Measurements from ENCODE around the gene PARL. TPM values are rescaled to one million over a fixed set of nuclear protein-coding genes. Genes with fewer than 3 reads are reported as not detected.

Gene PARL
- total and polyA plus RNA-seq, 9 of the 15 experiments (the other 6 are each of a cell fraction or from before 2014, with no cell fraction given): 39.5 to 82.4 (median 57.4) TPM

DNA sequence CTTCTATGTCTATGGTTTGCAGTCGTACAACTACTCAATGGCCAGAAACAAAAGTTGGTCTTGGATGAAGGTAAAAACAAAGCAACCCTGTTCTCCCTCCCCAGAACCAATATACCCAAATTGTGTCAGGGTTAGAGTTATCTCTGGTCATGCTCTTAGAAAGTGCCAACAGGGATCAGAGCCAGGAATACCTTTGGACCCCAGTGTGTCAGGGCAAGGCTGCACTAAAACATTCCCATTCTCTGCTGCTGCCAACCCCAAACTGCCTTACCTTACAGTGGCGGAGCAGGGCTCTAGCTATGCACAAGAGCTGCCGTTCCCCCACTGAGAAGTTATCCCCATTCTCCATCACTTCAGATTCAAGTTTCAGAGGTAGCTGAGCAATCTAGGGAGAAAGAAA lies 42.4 kb upstream of the PARL start:
- no peaks in the 10 kb centered on the region for H3K27me3 ChIP-seq (ENCODE audit: control insufficient read depth in 2 of 2, insufficient read depth in 2 of 2, low read length in 2 of 2)
- no TSS peak for BruUV-seq (replicated peaks)
- in situ Hi-C loops (cut with MboI): no loop called here

More for the DNA sequence above, 42.4 kb upstream of the PARL start:
- Histone ChIP-seq H3K36me3 (ENCODE audit: control insufficient read depth, insufficient read depth, low read length) (peaks cover 65% of the 10 kb centered on the region), H3K9me1 (ENCODE audit: control insufficient read depth, insufficient read depth, low read length) (no peaks in the 10 kb centered on the region), H3K4me2 (ENCODE audit: insufficient read depth, low read length) (no peak overlapping the region), H2AFZ (ENCODE audit: low read depth, low read length) (no peak overlapping the region), H3K79me2 (ENCODE audit: control insufficient read depth, insufficient read depth, low read length) (no peaks in the 10 kb centered on the region), H3K9ac (ENCODE audit: insufficient read depth in 1 of 2, low read depth in 2 of 2, low read length in 2 of 2) (no peak overlapping the region), H3K9me3 (replicated peaks; ENCODE audit: control insufficient read depth, insufficient read depth, low read depth, low read length) (no peaks in the 10 kb centered on the region), H4K20me1 (replicated peaks; ENCODE audit: control insufficient read depth, insufficient read depth, low read length) (no peaks in the 10 kb centered on the region), H3K27ac (ENCODE audit: extremely low read depth, low read depth, low read length) (no peak overlapping the region), H3K4me1 (replicated peaks in 1 of 2; ENCODE audit: control insufficient read depth in 2 of 2, insufficient read depth in 2 of 2, low read length in 2 of 2) (no peaks in the 10 kb centered on the region), H3K4me3 (no peak overlapping the region)
- TF ChIP-seq, protein P1, sequence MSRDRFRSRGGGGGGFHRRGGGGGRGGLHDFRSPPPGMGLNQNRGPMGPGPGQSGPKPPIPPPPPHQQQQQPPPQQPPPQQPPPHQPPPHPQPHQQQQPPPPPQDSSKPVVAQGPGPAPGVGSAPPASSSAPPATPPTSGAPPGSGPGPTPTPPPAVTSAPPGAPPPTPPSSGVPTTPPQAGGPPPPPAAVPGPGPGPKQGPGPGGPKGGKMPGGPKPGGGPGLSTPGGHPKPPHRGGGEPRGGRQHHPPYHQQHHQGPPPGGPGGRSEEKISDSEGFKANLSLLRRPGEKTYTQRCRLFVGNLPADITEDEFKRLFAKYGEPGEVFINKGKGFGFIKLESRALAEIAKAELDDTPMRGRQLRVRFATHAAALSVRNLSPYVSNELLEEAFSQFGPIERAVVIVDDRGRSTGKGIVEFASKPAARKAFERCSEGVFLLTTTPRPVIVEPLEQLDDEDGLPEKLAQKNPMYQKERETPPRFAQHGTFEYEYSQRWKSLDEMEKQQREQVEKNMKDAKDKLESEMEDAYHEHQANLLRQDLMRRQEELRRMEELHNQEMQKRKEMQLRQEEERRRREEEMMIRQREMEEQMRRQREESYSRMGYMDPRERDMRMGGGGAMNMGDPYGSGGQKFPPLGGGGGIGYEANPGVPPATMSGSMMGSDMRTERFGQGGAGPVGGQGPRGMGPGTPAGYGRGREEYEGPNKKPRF (IDR thresholded peaks at IDR 0.05; ENCODE audit: low read depth, low read length): no peak
- TF ChIP-seq ZKSCAN1 (IDR thresholded peaks at IDR 0.05; ENCODE audit: low read depth, low read length) (no peak), ZNF143 (CRISPR knock-in tag; IDR thresholded peaks at IDR 0.05) (no peak), TFAM (CRISPR knock-in tag; conservative IDR thresholded peaks at IDR 0.05) (no peak), HES1 (IDR thresholded peaks at IDR 0.05; ENCODE audit: low read depth) (no peak), ZNF197 (CRISPR knock-in tag; IDR thresholded peaks at IDR 0.05; ENCODE audit: low read depth) (no peak), TRIM24 (IDR thresholded peaks at IDR 0.05) (no peak), STAT6 (CRISPR knock-in tag; IDR thresholded peaks at IDR 0.05) (no peak), NELFE (IDR thresholded peaks at IDR 0.05; ENCODE audit: insufficient read depth, insufficient read length) (no peak), ZKSCAN8 (CRISPR knock-in tag; IDR thresholded peaks at IDR 0.05) (no peak), PHTF2 (CRISPR knock-in tag; IDR thresholded peaks at IDR 0.05) (no peak), SIX5 (IDR thresholded peaks at IDR 0.05; ENCODE audit: borderline replicate concordance in 1 of 2, insufficient read depth in 1 of 2, low read depth in 1 of 2, low read length in 2 of 2) (no peak), ZNF780A (CRISPR knock-in tag; IDR thresholded peaks at IDR 0.05) (no peak), CTBP1 (IDR thresholded peaks at IDR 0.05; ENCODE audit: borderline replicate concordance) (no peak), ZNF561 (CRISPR knock-in tag; conservative IDR thresholded peaks at IDR 0.05) (no peak), GABPB1 (CRISPR knock-in tag; IDR thresholded peaks at IDR 0.05) (no peak)
- TF ChIP-seq, protein P2, sequence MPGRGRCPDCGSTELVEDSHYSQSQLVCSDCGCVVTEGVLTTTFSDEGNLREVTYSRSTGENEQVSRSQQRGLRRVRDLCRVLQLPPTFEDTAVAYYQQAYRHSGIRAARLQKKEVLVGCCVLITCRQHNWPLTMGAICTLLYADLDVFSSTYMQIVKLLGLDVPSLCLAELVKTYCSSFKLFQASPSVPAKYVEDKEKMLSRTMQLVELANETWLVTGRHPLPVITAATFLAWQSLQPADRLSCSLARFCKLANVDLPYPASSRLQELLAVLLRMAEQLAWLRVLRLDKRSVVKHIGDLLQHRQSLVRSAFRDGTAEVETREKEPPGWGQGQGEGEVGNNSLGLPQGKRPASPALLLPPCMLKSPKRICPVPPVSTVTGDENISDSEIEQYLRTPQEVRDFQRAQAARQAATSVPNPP (IDR thresholded peaks at IDR 0.05; ENCODE audit: borderline replicate concordance, insufficient read depth, insufficient read length): no peak
- 98% methylated on average over 3 of the region's 3 CpGs for WGBS (ENCODE audit: insufficient coverage, low coverage, missing lambda C conversion rate)
- FAIRE-seq (no peak), DNase-seq (ENCODE audit: extremely low read depth in 1 of 4, low spot score in 3 of 4) (no peak), ATAC-seq (no peak)
- intact Hi-C loops (cut with micrococcal nuclease): no loop called here
- ChIA-PET POLR2A (interaction anchor here (0.6 to 1.4 kb wide), 3 partner anchors 8 to 600 kb away, joined by 3 to 5 read pairs (median 3); no protein-coding TSS in a partner anchor), CTCF (ENCODE audit: low intra/inter-chr PET ratio) (no interaction called here)
